Loucy (cell line): Measurements from ENCODE around the gene FRMD4A.

Experiments used
- H2AFZ ChIP-seq: fragments of 200-600 bp; sonication (generic); 2 replicates; pipeline ENCODE4 v1.6.0; 2016; ENCODE audit warnings: antibody characterized with exemption, mild to moderate bottlenecking, low read length, moderate library complexity
- H3F3A ChIP-seq: fragments of 200-600 bp; 2 replicates; pipeline ENCODE4 v1.6.0; 2016; ENCODE audit warnings: antibody characterized with exemption, low read depth, mild to moderate bottlenecking
- H3K27me3 ChIP-seq: fragments of 200-600 bp; sonication (generic); 2 replicates; pipeline ENCODE4 v1.6.1; 2014; ENCODE audit warnings: low read length, mild to moderate bottlenecking; ENCODE audit not compliant: insufficient read depth, poor library complexity, severe bottlenecking
- H3K36me3 ChIP-seq: fragments of 200-600 bp; sonication (generic); 2 replicates; pipeline ENCODE4 v1.6.1; 2016; ENCODE audit warnings: low read length; ENCODE audit not compliant: insufficient read depth
- H3K4me1 ChIP-seq: fragments of 200-600 bp; sonication (generic); 2 replicates; pipeline ENCODE4 v1.5.1; 2014; ENCODE audit warnings: low read length, mild to moderate bottlenecking; ENCODE audit not compliant: insufficient read depth, poor library complexity, severe bottlenecking
- H3K4me2 ChIP-seq: fragments of 200-600 bp; sonication (generic); 2 replicates; pipeline ENCODE4 v1.6.0; 2014; ENCODE audit warnings: antibody characterized with exemption, low read length, low read depth, mild to moderate bottlenecking; ENCODE audit not compliant: poor library complexity, severe bottlenecking
- H3K4me3 ChIP-seq: fragments of 200-600 bp; sonication (generic); 2 replicates; pipeline ENCODE4 v1.5.1; 2014; ENCODE audit warnings: low read length, mild to moderate bottlenecking, mixed read lengths; ENCODE audit not compliant: poor library complexity, severe bottlenecking
- H3K79me2 ChIP-seq: fragments of 200-600 bp; sonication (generic); 2 replicates; pipeline ENCODE4 v1.6.1; 2014; ENCODE audit warnings: low read length; ENCODE audit not compliant: insufficient read depth
- H3K9ac ChIP-seq: fragments of 200-600 bp; sonication (generic); 2 replicates; pipeline ENCODE4 v1.6.0; 2014; ENCODE audit warnings: mild to moderate bottlenecking, low read depth, low read length, moderate library complexity; ENCODE audit not compliant: poor library complexity, severe bottlenecking
- H3K9me2 ChIP-seq: fragments of 200-600 bp; sonication (generic); replicated peaks from 2 replicates; pipeline ENCODE4 v1.6.1; 2016; ENCODE audit warnings: low read depth, low read length, mixed read lengths
- H3K9me3 ChIP-seq: fragments of 200-600 bp; sonication (generic); 2 replicates; pipeline ENCODE4 v1.6.1; 2014; ENCODE audit warnings: mild to moderate bottlenecking, antibody characterized with exemption, low read length, low read depth; ENCODE audit not compliant: insufficient read depth
- H4K20me1 ChIP-seq: fragments of 200-600 bp; sonication (generic); 2 replicates; pipeline ENCODE4 v1.6.0; 2014; ENCODE audit warnings: antibody characterized with exemption, low read length, mild to moderate bottlenecking; ENCODE audit not compliant: insufficient read depth, poor library complexity, severe bottlenecking
- CTCF ChIP-seq: fragments of 200-600 bp; sonication (generic); conservative IDR thresholded peaks from 2 replicates; pipeline ENCODE4 v1.5.1; 2014; ENCODE audit warnings: mild to moderate bottlenecking, antibody characterized with exemption, low read length
- EZH2phosphoT487 ChIP-seq: fragments of 200-600 bp; IDR thresholded peaks from 2 replicates; pipeline ENCODE4 v1.6.1; 2018; ENCODE audit warnings: antibody characterized with exemption, mild to moderate bottlenecking, moderate library complexity, borderline replicate concordance

FRMD4A gene

GRCh38 chr10:13661256-13661655 lies 669.5 kb downstream of the FRMD4A start:
- Histone ChIP-seq H4K20me1 (no peaks in the 10 kb centered on the region), H3K9me2 (no peaks in the 10 kb centered on the region), H3K27me3 (no peaks in the 10 kb centered on the region), H3K4me1 (peaks cover 7% of the 10 kb centered on the region), H3K79me2 (no peaks in the 10 kb centered on the region), H3K36me3 (no peaks in the 10 kb centered on the region), H3K4me3 (no peak overlapping the region), H3K9me3 (no peaks in the 10 kb centered on the region), H3K4me2 (no peak overlapping the region), H3F3A (no peaks in the 10 kb centered on the region), H2AFZ (no peak overlapping the region), H3K9ac (peak overlapping the region; percentile 29)
- TF ChIP-seq EZH2phosphoT487 = no peak
- TF ChIP-seq CTCF = no peak

DNA sequence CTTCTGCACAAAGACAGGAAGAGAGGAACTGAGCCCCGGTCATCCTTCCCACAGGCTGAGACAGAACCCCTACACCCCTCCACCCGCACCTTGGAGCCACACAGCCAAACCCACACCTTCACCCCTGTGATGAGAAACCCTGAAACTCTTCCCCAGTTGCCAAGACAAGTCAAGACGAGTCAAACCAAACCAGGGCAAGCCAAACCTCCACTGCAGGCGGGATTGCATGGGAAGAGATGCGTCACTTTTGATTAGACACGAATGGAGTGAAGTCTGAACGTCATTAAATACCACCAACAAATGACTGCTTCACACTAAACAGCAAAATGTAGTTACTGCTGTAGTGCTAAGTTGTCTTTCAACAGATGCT lies 670.2 kb downstream of the FRMD4A start:
- H3K79me2 ChIP-seq = no peaks in the 10 kb centered on the region
- TF ChIP-seq EZH2phosphoT487 (no peak), CTCF (no peak)
- no peaks in the 10 kb centered on the region for H3F3A ChIP-seq
- peaks cover 7% of the 10 kb centered on the region for H3K4me1 ChIP-seq
- no peaks in the 10 kb centered on the region for H3K27me3 ChIP-seq
- peak overlapping the region; percentile 46 for H3K4me2 ChIP-seq
- H3K36me3 ChIP-seq = no peaks in the 10 kb centered on the region
- H2AFZ ChIP-seq = peak overlapping the region; percentile 74
- H3K9ac ChIP-seq = peak overlapping the region; percentile 29
- no peaks in the 10 kb centered on the region for H3K9me2 ChIP-seq
- H4K20me1 ChIP-seq = no peaks in the 10 kb centered on the region
- no peak overlapping the region for H3K4me3 ChIP-seq
- no peaks in the 10 kb centered on the region for H3K9me3 ChIP-seq

DNA sequence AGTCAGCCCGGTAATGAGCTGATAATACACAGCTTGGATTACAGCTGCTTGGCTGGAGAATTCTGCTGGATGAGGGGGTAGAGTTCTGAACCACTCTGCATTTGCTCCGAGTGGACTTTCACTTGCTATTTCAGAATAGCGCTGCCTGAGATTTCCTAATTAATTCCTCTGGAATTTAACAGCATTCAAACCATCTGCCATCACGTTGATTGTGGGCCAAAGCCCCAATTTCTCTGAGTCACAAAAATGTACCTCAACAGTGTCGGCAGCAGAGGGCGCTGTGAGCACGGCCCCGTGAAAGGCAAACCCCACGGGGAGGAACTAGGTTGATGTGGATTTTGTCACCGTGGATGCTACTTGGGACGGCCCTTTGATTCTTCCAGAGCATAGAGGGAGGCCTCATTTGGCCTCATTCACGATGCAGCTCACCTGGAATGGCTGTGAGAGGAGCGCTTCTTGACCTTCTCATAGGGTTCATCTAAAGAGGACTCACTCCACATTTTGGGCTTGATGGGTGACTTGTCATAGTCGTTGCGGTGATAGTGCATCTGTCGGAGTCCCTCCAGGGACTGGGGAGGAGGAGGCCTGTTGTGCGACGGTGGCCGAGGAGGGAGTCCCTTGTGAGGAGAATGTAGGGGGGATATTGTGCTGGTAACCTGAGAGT lies 670.7 kb downstream of the FRMD4A start:
- peak overlapping the region; percentile 74 for H2AFZ ChIP-seq
- H3K36me3 ChIP-seq = no peaks in the 10 kb centered on the region
- H3K9ac ChIP-seq = peak overlapping the region; percentile 29
- no peaks in the 10 kb centered on the region for H3K9me2 ChIP-seq
- H3F3A ChIP-seq = no peaks in the 10 kb centered on the region
- H3K27me3 ChIP-seq = no peaks in the 10 kb centered on the region
- peaks cover 7% of the 10 kb centered on the region for H3K4me1 ChIP-seq
- peak; percentile 97 for TF ChIP-seq CTCF
- TF ChIP-seq EZH2phosphoT487 = no peak
- peak overlapping the region; percentile 46 for H3K4me2 ChIP-seq
- no peaks in the 10 kb centered on the region for H4K20me1 ChIP-seq
- no peak overlapping the region for H3K4me3 ChIP-seq
- H3K79me2 ChIP-seq = no peaks in the 10 kb centered on the region
- H3K9me3 ChIP-seq = no peaks in the 10 kb centered on the region
